ENCODE results near the gene DLX6. TPM values are rescaled to one million over a fixed set of nuclear protein-coding genes. Genes with fewer than 3 reads are reported as not detected.

Gene DLX6
- total RNA-seq, 1 experiment from 2014 or later = 17.9 TPM

GRCh38 chr7:96996958-96997511 lies 8.3 kb upstream of the DLX6 start:
- ChIA-PET CTCF (no interaction called here), POLR2A (ENCODE audit: low non-redundant PET) (no interaction called here)
- TF ChIP-seq, protein P1, sequence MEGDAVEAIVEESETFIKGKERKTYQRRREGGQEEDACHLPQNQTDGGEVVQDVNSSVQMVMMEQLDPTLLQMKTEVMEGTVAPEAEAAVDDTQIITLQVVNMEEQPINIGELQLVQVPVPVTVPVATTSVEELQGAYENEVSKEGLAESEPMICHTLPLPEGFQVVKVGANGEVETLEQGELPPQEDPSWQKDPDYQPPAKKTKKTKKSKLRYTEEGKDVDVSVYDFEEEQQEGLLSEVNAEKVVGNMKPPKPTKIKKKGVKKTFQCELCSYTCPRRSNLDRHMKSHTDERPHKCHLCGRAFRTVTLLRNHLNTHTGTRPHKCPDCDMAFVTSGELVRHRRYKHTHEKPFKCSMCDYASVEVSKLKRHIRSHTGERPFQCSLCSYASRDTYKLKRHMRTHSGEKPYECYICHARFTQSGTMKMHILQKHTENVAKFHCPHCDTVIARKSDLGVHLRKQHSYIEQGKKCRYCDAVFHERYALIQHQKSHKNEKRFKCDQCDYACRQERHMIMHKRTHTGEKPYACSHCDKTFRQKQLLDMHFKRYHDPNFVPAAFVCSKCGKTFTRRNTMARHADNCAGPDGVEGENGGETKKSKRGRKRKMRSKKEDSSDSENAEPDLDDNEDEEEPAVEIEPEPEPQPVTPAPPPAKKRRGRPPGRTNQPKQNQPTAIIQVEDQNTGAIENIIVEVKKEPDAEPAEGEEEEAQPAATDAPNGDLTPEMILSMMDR (conservative IDR thresholded peaks at IDR 0.05; ENCODE audit: low read depth, low read length) = no peak
- no peak for TF ChIP-seq EZH2 (IDR thresholded peaks at IDR 0.05; ENCODE audit: borderline replicate concordance, low read depth, low read length, poor library complexity, severe bottlenecking)
- Histone ChIP-seq H3K36me3 (ENCODE audit: insufficient read depth, low read length, poor library complexity, severe bottlenecking) (no peaks in the 10 kb centered on the region), H3K27me3 (replicated peaks; ENCODE audit: insufficient read depth, low read depth, low read length, poor library complexity) (no peaks in the 10 kb centered on the region), H3K9me3 (ENCODE audit: low read depth, low read length, poor library complexity, severe bottlenecking) (no peaks in the 10 kb centered on the region), H3K4me3 (ENCODE audit: low read depth, low read length, poor library complexity, severe bottlenecking) (peak overlapping the region; percentile 9), H3K27ac (ENCODE audit: low read depth, low read length, poor library complexity, severe bottlenecking) (no peak overlapping the region), H3K4me1 (ENCODE audit: insufficient read depth, low read length, poor library complexity, severe bottlenecking) (peaks cover 18% of the 10 kb centered on the region)
- no peak for DNase-seq (ENCODE audit: low spot score)
- BruUV-seq (replicated peaks) = no TSS peak
- intact Hi-C loops (cut with micrococcal nuclease; ENCODE audit: unreplicated experiment) = no loop called here

DNA sequence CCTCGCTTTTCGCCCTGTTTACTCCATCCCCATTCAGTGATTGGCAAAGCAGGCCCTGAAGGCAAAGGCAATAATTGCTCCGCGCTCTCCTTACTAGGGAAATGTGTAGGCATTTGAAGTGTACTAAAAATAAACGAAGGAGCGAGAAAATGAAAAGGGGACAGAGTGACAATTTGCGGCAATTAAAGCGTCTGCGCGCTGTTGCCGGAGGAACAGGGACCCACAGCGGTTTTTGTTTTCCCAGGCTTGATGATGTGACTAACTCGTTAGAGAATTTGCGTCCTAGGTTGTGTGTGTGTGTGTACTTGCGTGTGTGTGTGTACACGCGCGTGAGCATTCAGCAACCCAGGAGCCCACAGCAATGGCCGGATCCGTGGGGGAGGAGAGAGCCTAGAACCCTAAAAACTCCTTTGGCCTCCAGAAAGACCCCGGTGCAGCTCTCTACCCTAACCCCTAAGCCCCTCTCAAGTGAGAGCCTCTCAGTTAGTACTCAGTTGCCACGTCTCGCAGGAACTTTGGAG lies 7.8 kb upstream of the DLX6 start:
- no peak for TF ChIP-seq EZH2 (IDR thresholded peaks at IDR 0.05; ENCODE audit: borderline replicate concordance, low read depth, low read length, poor library complexity, severe bottlenecking)
- TF ChIP-seq, protein P1 (conservative IDR thresholded peaks at IDR 0.05; ENCODE audit: low read depth, low read length) = no peak
- no peak for DNase-seq (ENCODE audit: low spot score)
- Histone ChIP-seq H3K27ac (ENCODE audit: low read depth, low read length, poor library complexity, severe bottlenecking) (no peak overlapping the region), H3K36me3 (ENCODE audit: insufficient read depth, low read length, poor library complexity, severe bottlenecking) (no peaks in the 10 kb centered on the region), H3K27me3 (replicated peaks; ENCODE audit: insufficient read depth, low read depth, low read length, poor library complexity) (no peaks in the 10 kb centered on the region), H3K9me3 (ENCODE audit: low read depth, low read length, poor library complexity, severe bottlenecking) (no peaks in the 10 kb centered on the region), H3K4me1 (ENCODE audit: insufficient read depth, low read length, poor library complexity, severe bottlenecking) (peaks cover 18% of the 10 kb centered on the region), H3K4me3 (ENCODE audit: low read depth, low read length, poor library complexity, severe bottlenecking) (no peak overlapping the region)
- ChIA-PET POLR2A (ENCODE audit: low non-redundant PET) (no interaction called here), CTCF (no interaction called here)
- BruUV-seq (replicated peaks) = no TSS peak
- intact Hi-C loops (cut with micrococcal nuclease; ENCODE audit: unreplicated experiment) = no loop called here

DNA sequence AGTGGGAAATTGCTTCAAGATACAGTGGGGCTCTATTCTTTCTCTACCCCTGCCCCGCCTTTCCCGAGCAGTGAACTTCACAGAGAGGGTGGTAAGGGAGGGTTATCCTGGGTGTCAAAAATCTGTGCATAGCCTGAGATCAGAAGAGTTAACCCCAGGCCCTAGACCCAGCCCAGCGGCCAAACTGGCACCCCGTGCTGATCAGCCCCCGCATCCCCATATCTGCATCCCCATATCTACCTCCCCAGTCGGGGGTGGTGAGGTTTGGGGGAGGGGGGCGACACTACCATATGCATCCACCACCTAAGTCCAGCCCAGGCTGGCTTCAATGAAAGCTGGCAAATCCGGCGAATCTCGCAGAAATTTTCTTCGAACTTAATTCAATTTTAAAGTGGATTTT lies 7.0 kb upstream of the DLX6 start:
- Histone ChIP-seq H3K9me3 (ENCODE audit: low read depth, low read length, poor library complexity, severe bottlenecking) (no peaks in the 10 kb centered on the region), H3K36me3 (ENCODE audit: insufficient read depth, low read length, poor library complexity, severe bottlenecking) (no peaks in the 10 kb centered on the region), H3K27me3 (replicated peaks; ENCODE audit: insufficient read depth, low read depth, low read length, poor library complexity) (no peaks in the 10 kb centered on the region), H3K27ac (ENCODE audit: low read depth, low read length, poor library complexity, severe bottlenecking) (no peak overlapping the region), H3K4me3 (ENCODE audit: low read depth, low read length, poor library complexity, severe bottlenecking) (no peak overlapping the region), H3K4me1 (ENCODE audit: insufficient read depth, low read length, poor library complexity, severe bottlenecking) (peaks cover 18% of the 10 kb centered on the region)
- intact Hi-C loops (cut with micrococcal nuclease; ENCODE audit: unreplicated experiment) = no loop called here
- no peak for DNase-seq (ENCODE audit: low spot score)
- TF ChIP-seq EZH2 (IDR thresholded peaks at IDR 0.05; ENCODE audit: borderline replicate concordance, low read depth, low read length, poor library complexity, severe bottlenecking) = no peak
- TF ChIP-seq, protein P1 (conservative IDR thresholded peaks at IDR 0.05; ENCODE audit: low read depth, low read length) = no peak
- BruUV-seq (replicated peaks) = no TSS peak
- CTCF ChIA-PET = no interaction called here
- POLR2A ChIA-PET (ENCODE audit: low non-redundant PET) = no interaction called here
